ENCODE results near the gene ACTA2.

ACTA2 gene

GRCh38 chr10:88913127-88913526 lies 39.4 kb downstream of the ACTA2 start:
- Histone ChIP-seq H3K9ac (ENCODE audit: low read depth, low read length) (no peak overlapping the region), H3K27me3 (ENCODE audit: control insufficient read depth, insufficient read depth, low read length) (no peaks in the 10 kb centered on the region), H3K36me3 (ENCODE audit: control insufficient read depth, insufficient read depth, low read length) (no peaks in the 10 kb centered on the region), H3K4me1 (ENCODE audit: control insufficient read depth, insufficient read depth, low read length) (no peaks in the 10 kb centered on the region), H3K4me3 (ENCODE audit: low read depth, low read length) (no peak overlapping the region), H3K9me3 (ENCODE audit: control insufficient read depth, insufficient read depth, low read length) (no peaks in the 10 kb centered on the region)

GRCh38 chr10:88911851-88912250 lies 40.7 kb downstream of the ACTA2 start:
- Histone ChIP-seq H3K4me1 (ENCODE audit: control insufficient read depth, insufficient read depth, low read length) (no peaks in the 10 kb centered on the region), H3K9ac (ENCODE audit: low read depth, low read length) (no peak overlapping the region), H3K27me3 (ENCODE audit: control insufficient read depth, insufficient read depth, low read length) (no peaks in the 10 kb centered on the region), H3K4me3 (ENCODE audit: low read depth, low read length) (no peak overlapping the region), H3K9me3 (ENCODE audit: control insufficient read depth, insufficient read depth, low read length) (no peaks in the 10 kb centered on the region), H3K36me3 (ENCODE audit: control insufficient read depth, insufficient read depth, low read length) (no peaks in the 10 kb centered on the region)

DNA sequence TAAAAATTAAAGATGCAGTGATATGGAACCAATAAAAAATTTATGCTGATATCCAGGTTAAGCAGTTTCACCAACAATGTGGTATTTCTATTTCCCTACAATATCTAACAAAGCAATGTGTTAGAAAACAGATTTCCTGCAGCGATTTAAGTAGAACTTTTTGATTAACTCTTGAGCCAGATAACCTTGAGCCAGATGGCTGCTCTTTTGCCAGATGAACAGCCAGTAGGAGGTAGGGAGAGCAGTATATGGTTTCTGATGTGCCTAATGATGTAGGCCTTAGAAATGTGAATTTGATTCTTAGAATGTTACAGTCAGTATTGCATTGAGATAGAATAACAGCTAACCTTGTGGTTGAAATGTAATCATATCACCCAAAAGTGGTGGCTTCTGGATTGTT lies 41.5 kb downstream of the ACTA2 start:
- no peaks in the 10 kb centered on the region for H3K4me1 ChIP-seq (ENCODE audit: control insufficient read depth, insufficient read depth, low read length)
- H3K36me3 ChIP-seq (ENCODE audit: control insufficient read depth, insufficient read depth, low read length), result no peaks in the 10 kb centered on the region
- no peaks in the 10 kb centered on the region for H3K27me3 ChIP-seq (ENCODE audit: control insufficient read depth, insufficient read depth, low read length)
- H3K9me3 ChIP-seq (ENCODE audit: control insufficient read depth, insufficient read depth, low read length), result no peaks in the 10 kb centered on the region
- no peak overlapping the region for H3K4me3 ChIP-seq (ENCODE audit: low read depth, low read length)
- no peak overlapping the region for H3K9ac ChIP-seq (ENCODE audit: low read depth, low read length)

DNA sequence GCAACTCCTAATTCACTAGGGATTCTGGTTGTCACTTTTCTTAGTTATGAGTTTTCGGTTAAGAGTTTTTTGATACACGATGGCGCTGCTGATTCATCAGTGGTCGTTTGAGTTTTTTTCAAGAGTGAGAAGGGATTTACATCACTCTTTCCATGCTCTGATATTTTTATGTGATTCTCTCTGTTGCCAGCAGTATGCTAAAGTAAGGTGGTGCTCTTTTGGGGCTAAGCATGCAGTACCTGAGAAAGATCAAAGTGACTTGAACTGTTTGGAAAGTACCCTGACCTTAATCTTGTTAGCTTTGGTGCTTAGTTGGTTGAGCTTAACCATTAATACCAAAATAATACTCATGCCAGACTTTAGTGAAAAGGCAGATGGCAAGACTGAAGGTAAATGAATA lies 44.4 kb downstream of the ACTA2 start:
- Histone ChIP-seq H3K36me3 (ENCODE audit: control insufficient read depth, insufficient read depth, low read length) (no peaks in the 10 kb centered on the region), H3K9ac (ENCODE audit: low read depth, low read length) (no peak overlapping the region), H3K9me3 (ENCODE audit: control insufficient read depth, insufficient read depth, low read length) (no peaks in the 10 kb centered on the region), H3K27me3 (ENCODE audit: control insufficient read depth, insufficient read depth, low read length) (no peaks in the 10 kb centered on the region), H3K4me1 (ENCODE audit: control insufficient read depth, insufficient read depth, low read length) (no peaks in the 10 kb centered on the region), H3K4me3 (ENCODE audit: low read depth, low read length) (no peak overlapping the region)

DNA sequence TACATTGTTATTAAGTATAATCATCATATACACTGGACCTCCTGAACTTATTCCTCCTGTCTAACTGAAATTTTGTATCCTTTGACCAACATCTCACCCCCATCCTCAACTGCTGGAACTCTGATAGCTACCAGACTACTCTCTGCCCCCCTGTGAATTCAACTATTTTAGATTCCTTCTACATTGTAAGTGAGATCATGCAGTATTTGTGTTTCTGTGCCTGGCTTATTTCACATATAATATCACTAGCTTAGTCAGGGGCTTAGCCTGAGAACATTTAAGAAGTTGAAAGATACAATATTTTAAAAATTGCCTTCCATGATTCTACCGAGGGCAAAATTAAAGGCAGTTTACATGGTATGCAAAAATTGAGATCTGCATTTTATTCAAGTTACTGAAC lies 45.7 kb downstream of the ACTA2 start:
- Histone ChIP-seq H3K36me3 (ENCODE audit: control insufficient read depth, insufficient read depth, low read length) (no peaks in the 10 kb centered on the region), H3K4me3 (ENCODE audit: low read depth, low read length) (no peak overlapping the region), H3K9ac (ENCODE audit: low read depth, low read length) (no peak overlapping the region), H3K27me3 (ENCODE audit: control insufficient read depth, insufficient read depth, low read length) (no peaks in the 10 kb centered on the region), H3K4me1 (ENCODE audit: control insufficient read depth, insufficient read depth, low read length) (no peaks in the 10 kb centered on the region), H3K9me3 (ENCODE audit: control insufficient read depth, insufficient read depth, low read length) (no peaks in the 10 kb centered on the region)

DNA sequence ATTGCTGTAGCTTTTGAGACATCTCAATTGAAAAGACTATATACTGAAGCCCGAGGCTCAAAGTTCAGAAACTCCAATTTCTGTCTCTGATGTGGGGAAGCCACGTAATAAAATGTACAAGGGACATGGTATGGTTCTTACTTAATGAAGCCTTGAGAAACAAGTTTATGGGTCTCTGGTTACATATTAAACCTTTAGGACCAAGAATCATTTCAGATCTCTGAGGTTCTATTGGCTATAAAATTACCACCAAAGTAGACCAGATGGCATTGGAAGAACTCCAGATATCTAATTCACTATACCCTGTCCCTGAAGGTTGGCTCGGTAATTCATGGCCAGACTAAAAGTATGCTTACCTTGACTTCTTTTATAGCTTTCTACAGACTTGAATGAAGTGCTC lies 48.9 kb downstream of the ACTA2 start:
- Histone ChIP-seq H3K4me1 (ENCODE audit: control insufficient read depth, insufficient read depth, low read length) (no peaks in the 10 kb centered on the region), H3K9ac (ENCODE audit: low read depth, low read length) (no peak overlapping the region), H3K4me3 (ENCODE audit: low read depth, low read length) (no peak overlapping the region), H3K9me3 (ENCODE audit: control insufficient read depth, insufficient read depth, low read length) (no peaks in the 10 kb centered on the region), H3K27me3 (ENCODE audit: control insufficient read depth, insufficient read depth, low read length) (no peaks in the 10 kb centered on the region), H3K36me3 (ENCODE audit: control insufficient read depth, insufficient read depth, low read length) (no peaks in the 10 kb centered on the region)

GRCh38 chr10:88901984-88902789 lies 50.4 kb downstream of the ACTA2 start:
- H3K27me3 ChIP-seq (ENCODE audit: control insufficient read depth, insufficient read depth, low read length), result no peaks in the 10 kb centered on the region
- H3K36me3 ChIP-seq (ENCODE audit: control insufficient read depth, insufficient read depth, low read length), result no peaks in the 10 kb centered on the region
- no peak overlapping the region for H3K9ac ChIP-seq (ENCODE audit: low read depth, low read length)
- no peaks in the 10 kb centered on the region for H3K4me1 ChIP-seq (ENCODE audit: control insufficient read depth, insufficient read depth, low read length)
- no peak overlapping the region for H3K4me3 ChIP-seq (ENCODE audit: low read depth, low read length)
- H3K9me3 ChIP-seq (ENCODE audit: control insufficient read depth, insufficient read depth, low read length), result no peaks in the 10 kb centered on the region

- Histone ChIP-seq H3K36me3 (ENCODE audit: control insufficient read depth, insufficient read depth, low read length) (no peaks in the 10 kb centered on the region), H3K4me1 (ENCODE audit: control insufficient read depth, insufficient read depth, low read length) (no peaks in the 10 kb centered on the region), H3K4me3 (ENCODE audit: low read depth, low read length) (no peak overlapping the region), H3K9ac (ENCODE audit: low read depth, low read length) (no peak overlapping the region), H3K9me3 (ENCODE audit: control insufficient read depth, insufficient read depth, low read length) (no peaks in the 10 kb centered on the region), H3K27me3 (ENCODE audit: control insufficient read depth, insufficient read depth, low read length) (no peaks in the 10 kb centered on the region)
Observed at GRCh38 chr10:88901206-88901983, 51.2 kb downstream of the ACTA2 start.

DNA sequence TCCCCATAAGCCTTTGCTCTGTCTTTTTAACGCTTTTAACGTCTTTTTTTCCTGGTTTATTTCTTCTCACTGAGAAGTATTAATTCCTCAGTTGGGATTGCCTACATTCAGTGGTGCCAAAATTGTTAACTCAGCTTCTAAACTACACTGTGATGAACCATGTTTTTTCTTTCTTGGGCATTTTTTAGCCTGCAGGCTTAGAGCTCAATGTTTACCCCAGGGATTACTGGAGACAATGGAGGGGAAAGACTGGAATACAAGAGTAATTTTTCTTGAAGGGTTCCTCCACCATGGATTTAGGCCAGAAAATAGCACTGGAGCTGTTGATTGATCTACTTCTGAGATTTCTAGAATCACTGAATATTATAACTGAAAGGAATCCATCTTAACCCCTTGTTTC lies 52.7 kb downstream of the ACTA2 start:
- Histone ChIP-seq H3K9me3 (ENCODE audit: control insufficient read depth, insufficient read depth, low read length) (no peaks in the 10 kb centered on the region), H3K27me3 (ENCODE audit: control insufficient read depth, insufficient read depth, low read length) (no peaks in the 10 kb centered on the region), H3K9ac (ENCODE audit: low read depth, low read length) (no peak overlapping the region), H3K4me1 (ENCODE audit: control insufficient read depth, insufficient read depth, low read length) (no peaks in the 10 kb centered on the region), H3K4me3 (ENCODE audit: low read depth, low read length) (no peak overlapping the region), H3K36me3 (ENCODE audit: control insufficient read depth, insufficient read depth, low read length) (no peaks in the 10 kb centered on the region)

- no peak overlapping the region for H3K4me3 ChIP-seq (ENCODE audit: low read depth, low read length)
- no peaks in the 10 kb centered on the region for H3K36me3 ChIP-seq (ENCODE audit: control insufficient read depth, insufficient read depth, low read length)
- H3K9me3 ChIP-seq (ENCODE audit: control insufficient read depth, insufficient read depth, low read length), result no peaks in the 10 kb centered on the region
- no peak overlapping the region for H3K9ac ChIP-seq (ENCODE audit: low read depth, low read length)
- no peaks in the 10 kb centered on the region for H3K4me1 ChIP-seq (ENCODE audit: control insufficient read depth, insufficient read depth, low read length)
- no peaks in the 10 kb centered on the region for H3K27me3 ChIP-seq (ENCODE audit: control insufficient read depth, insufficient read depth, low read length)
Observed at GRCh38 chr10:88898727-88899126, 53.8 kb downstream of the ACTA2 start.

- no peaks in the 10 kb centered on the region for H3K9me3 ChIP-seq (ENCODE audit: control insufficient read depth, insufficient read depth, low read length)
- H3K4me1 ChIP-seq (ENCODE audit: control insufficient read depth, insufficient read depth, low read length), result peaks cover 4% of the 10 kb centered on the region
- H3K4me3 ChIP-seq (ENCODE audit: low read depth, low read length), result no peak overlapping the region
- H3K36me3 ChIP-seq (ENCODE audit: control insufficient read depth, insufficient read depth, low read length), result no peaks in the 10 kb centered on the region
- H3K27me3 ChIP-seq (ENCODE audit: control insufficient read depth, insufficient read depth, low read length), result no peaks in the 10 kb centered on the region
- H3K9ac ChIP-seq (ENCODE audit: low read depth, low read length), result no peak overlapping the region
Observed at GRCh38 chr10:88896994-88897853, 55.3 kb downstream of the ACTA2 start.
